Neural progenitor cell (in vitro differentiated cells): ENCODE data around the gene CXCR3. TPM values are rescaled to one million over a fixed set of nuclear protein-coding genes. Genes with fewer than 3 reads are reported as not detected.

ENCODE experiments used
- DNase-seq: peaks from one replicate; pipeline ENCODE4 v3.0.0-alpha.2; 2016; ENCODE audit warnings: low spot score
- H2AFZ ChIP-seq: fragments of 200-600 bp; sonication (generic); replicated peaks from 2 replicates; pipeline ENCODE4 v1.6.1; 2016; ENCODE audit warnings: antibody characterized with exemption
- H3F3A ChIP-seq: fragments of 200-600 bp; sonication (generic); 2 replicates; pipeline ENCODE4 v1.6.1; 2016; ENCODE audit warnings: antibody characterized with exemption, low read depth
- H3K27ac ChIP-seq: fragments of 200-600 bp; sonication (generic); 2 replicates; pipeline ENCODE4 v1.5.1; 2016; ENCODE audit warnings: mild to moderate bottlenecking
- H3K27me3 ChIP-seq: fragments of 200-600 bp; sonication (generic); 2 replicates; pipeline ENCODE4 v1.6.1; 2016; ENCODE audit warnings: mild to moderate bottlenecking, moderate library complexity
- H3K36me3 ChIP-seq: fragments of 200-600 bp; sonication (generic); 2 replicates; pipeline ENCODE4 v1.5.1; 2016
- H3K4me1 ChIP-seq: fragments of 200-600 bp; sonication (generic); 2 replicates; pipeline ENCODE4 v1.6.1; 2016; ENCODE audit warnings: mixed run types
- H3K4me2 ChIP-seq: fragments of 200-600 bp; sonication (generic); 2 replicates; pipeline ENCODE4 v1.6.1; 2016
- H3K4me3 ChIP-seq: fragments of 200-600 bp; sonication (generic); 2 replicates; pipeline ENCODE4 v1.5.1; 2016
- H3K79me2 ChIP-seq: fragments of 200-600 bp; sonication (generic); 2 replicates; pipeline ENCODE4 v1.6.1; 2016; ENCODE audit warnings: low read depth
- H3K9ac ChIP-seq: fragments of 200-600 bp; sonication (generic); 2 replicates; pipeline ENCODE4 v1.6.1; 2016
- H3K9me3 ChIP-seq: fragments of 200-600 bp; sonication (generic); 2 replicates; pipeline ENCODE4 v1.5.1; 2016; ENCODE audit warnings: low read depth
- H4K20me1 ChIP-seq: fragments of 200-600 bp; sonication (generic); 2 replicates; pipeline ENCODE4 v1.6.1; 2016; ENCODE audit warnings: low read depth
- H3K27ac Mint-ChIP-seq: 3 replicates; pipeline ENCODE4 v1.8.0; 2021; ENCODE audit warnings: mixed read lengths
- H3K27me3 Mint-ChIP-seq: 2 replicates; pipeline ENCODE4 v1.8.0; 2022; ENCODE audit warnings: low read depth, mild to moderate bottlenecking, inconsistent platforms, moderate library complexity, mixed read lengths; ENCODE audit not compliant: insufficient read depth
- H3K36me3 Mint-ChIP-seq: 3 replicates; pipeline ENCODE4 v1.8.0; 2021; ENCODE audit warnings: mixed read lengths
- H3K4me1 Mint-ChIP-seq: 3 replicates; pipeline ENCODE4 v1.8.0; 2021; ENCODE audit warnings: mixed read lengths
- H3K4me3 Mint-ChIP-seq: 3 replicates; pipeline ENCODE4 v1.8.0; 2021; ENCODE audit warnings: mild to moderate bottlenecking, moderate library complexity, mixed read lengths
- H3K9me3 Mint-ChIP-seq: 3 replicates; pipeline ENCODE4 v1.8.0; 2020; ENCODE audit warnings: mixed read lengths
- EZH2 ChIP-seq: fragments of 200-600 bp; sonication (generic); IDR thresholded peaks from 2 replicates; pipeline ENCODE4 v1.6.1; 2017; ENCODE audit warnings: antibody characterized with exemption, mild to moderate bottlenecking, moderate library complexity
- EZH2phosphoT487 ChIP-seq: fragments of 200-600 bp; sonication (generic); IDR thresholded peaks from 2 replicates; pipeline ENCODE4 v1.6.1; 2017; ENCODE audit warnings: antibody characterized with exemption
- total RNA-seq: library from RNA; depleted of rRNA; stranded (reverse); fragments of >200 nt; gene quantifications from 2 replicates; pipeline ENCODE4 v1.2.3, GENCODE V29; 2015; ENCODE audit warnings: low replicate concordance
- TF ChIP-seq, protein P1 (sequence below): fragments of 200-600 bp; sonication (generic); IDR thresholded peaks from 2 replicates; pipeline ENCODE4 v1.5.1; 2017; ENCODE audit warnings: antibody characterized with exemption, mild to moderate bottlenecking

Gene CXCR3
- total RNA-seq, 1 donor from 2014 or later: not detected

DNA sequence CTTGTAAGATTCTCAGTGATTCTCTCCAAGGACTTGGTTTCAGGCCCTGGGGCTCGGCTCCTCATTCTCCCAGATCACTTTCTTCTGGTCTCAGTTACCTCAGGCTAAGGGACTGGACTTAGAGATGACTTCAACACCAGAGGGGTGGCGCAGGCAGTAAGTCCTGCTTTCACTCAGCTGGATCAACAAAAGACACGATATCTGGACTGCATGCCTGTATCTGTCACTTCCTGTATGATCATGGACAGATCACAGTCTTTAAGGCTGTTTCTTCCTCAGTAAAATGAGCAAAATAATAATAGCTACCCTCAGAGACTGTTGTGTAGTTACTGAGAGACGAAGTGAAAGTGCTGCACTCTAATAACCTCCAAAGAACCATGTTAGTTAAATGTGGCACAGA lies 19.5 kb upstream of the CXCR3 start:
- no peak for DNase-seq
- H3K27me3 Mint-ChIP-seq: no peaks in the 10 kb centered on the region

DNA sequence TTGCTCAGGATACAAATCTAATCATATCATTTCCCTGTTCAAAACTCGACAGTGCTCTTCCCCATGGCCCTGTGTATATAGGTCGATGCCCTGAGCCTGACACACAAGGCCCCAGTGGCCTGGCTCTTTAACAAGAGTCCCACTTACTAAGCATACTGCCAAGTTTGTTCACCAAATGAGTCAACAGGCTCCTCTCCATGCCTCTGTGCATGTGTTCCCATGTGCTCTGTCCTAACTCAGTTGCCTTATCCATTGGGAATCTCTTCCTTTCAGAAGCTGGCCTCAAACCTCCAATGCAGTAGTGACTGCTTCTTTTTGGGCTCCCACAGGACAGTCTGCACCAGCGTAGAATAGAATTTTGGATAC lies 18.9 kb upstream of the CXCR3 start:
- Histone ChIP-seq H3F3A (no peaks in the 10 kb centered on the region), H3K27ac (no peak overlapping the region), H3K9ac (no peak overlapping the region), H3K4me1 (no peaks in the 10 kb centered on the region), H3K4me2 (no peak overlapping the region), H3K9me3 (no peaks in the 10 kb centered on the region), H3K36me3 (no peaks in the 10 kb centered on the region), H3K27me3 (no peaks in the 10 kb centered on the region), H3K79me2 (no peaks in the 10 kb centered on the region), H3K4me3 (no peak overlapping the region), H2AFZ (no peak overlapping the region), H4K20me1 (no peaks in the 10 kb centered on the region)
- H3K27ac Mint-ChIP-seq: no peak overlapping the region
- H3K9me3 Mint-ChIP-seq: peaks cover 7% of the 10 kb centered on the region
- no peaks in the 10 kb centered on the region for H3K36me3 Mint-ChIP-seq
- TF ChIP-seq, protein P1, sequence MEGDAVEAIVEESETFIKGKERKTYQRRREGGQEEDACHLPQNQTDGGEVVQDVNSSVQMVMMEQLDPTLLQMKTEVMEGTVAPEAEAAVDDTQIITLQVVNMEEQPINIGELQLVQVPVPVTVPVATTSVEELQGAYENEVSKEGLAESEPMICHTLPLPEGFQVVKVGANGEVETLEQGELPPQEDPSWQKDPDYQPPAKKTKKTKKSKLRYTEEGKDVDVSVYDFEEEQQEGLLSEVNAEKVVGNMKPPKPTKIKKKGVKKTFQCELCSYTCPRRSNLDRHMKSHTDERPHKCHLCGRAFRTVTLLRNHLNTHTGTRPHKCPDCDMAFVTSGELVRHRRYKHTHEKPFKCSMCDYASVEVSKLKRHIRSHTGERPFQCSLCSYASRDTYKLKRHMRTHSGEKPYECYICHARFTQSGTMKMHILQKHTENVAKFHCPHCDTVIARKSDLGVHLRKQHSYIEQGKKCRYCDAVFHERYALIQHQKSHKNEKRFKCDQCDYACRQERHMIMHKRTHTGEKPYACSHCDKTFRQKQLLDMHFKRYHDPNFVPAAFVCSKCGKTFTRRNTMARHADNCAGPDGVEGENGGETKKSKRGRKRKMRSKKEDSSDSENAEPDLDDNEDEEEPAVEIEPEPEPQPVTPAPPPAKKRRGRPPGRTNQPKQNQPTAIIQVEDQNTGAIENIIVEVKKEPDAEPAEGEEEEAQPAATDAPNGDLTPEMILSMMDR: no peak
- TF ChIP-seq EZH2 (no peak), EZH2phosphoT487 (no peak)
- DNase-seq: no peak
- H3K4me1 Mint-ChIP-seq: no peaks in the 10 kb centered on the region
- peaks cover 3% of the 10 kb centered on the region for H3K27me3 Mint-ChIP-seq
- no peak overlapping the region for H3K4me3 Mint-ChIP-seq

More for the DNA sequence above, 19.5 kb upstream of the CXCR3 start:
- H3K27me3 ChIP-seq: no peaks in the 10 kb centered on the region
- no peaks in the 10 kb centered on the region for H4K20me1 ChIP-seq
- H3K4me3 ChIP-seq: no peak overlapping the region
- no peaks in the 10 kb centered on the region for H3K36me3 ChIP-seq
- H3K4me1 ChIP-seq: no peaks in the 10 kb centered on the region
- Mint-ChIP-seq H3K4me3 (no peak overlapping the region), H3K36me3 (no peaks in the 10 kb centered on the region), H3K4me1 (no peaks in the 10 kb centered on the region), H3K9me3 (peaks cover 7% of the 10 kb centered on the region), H3K27ac (no peak overlapping the region)
- H2AFZ ChIP-seq: no peak overlapping the region
- no peaks in the 10 kb centered on the region for H3K79me2 ChIP-seq
- no peak overlapping the region for H3K4me2 ChIP-seq
- no peak overlapping the region for H3K27ac ChIP-seq
- no peak overlapping the region for H3K9ac ChIP-seq
- no peaks in the 10 kb centered on the region for H3F3A ChIP-seq
- no peaks in the 10 kb centered on the region for H3K9me3 ChIP-seq
- TF ChIP-seq EZH2phosphoT487 (no peak), EZH2 (no peak)
- TF ChIP-seq, protein P1: no peak

DNA sequence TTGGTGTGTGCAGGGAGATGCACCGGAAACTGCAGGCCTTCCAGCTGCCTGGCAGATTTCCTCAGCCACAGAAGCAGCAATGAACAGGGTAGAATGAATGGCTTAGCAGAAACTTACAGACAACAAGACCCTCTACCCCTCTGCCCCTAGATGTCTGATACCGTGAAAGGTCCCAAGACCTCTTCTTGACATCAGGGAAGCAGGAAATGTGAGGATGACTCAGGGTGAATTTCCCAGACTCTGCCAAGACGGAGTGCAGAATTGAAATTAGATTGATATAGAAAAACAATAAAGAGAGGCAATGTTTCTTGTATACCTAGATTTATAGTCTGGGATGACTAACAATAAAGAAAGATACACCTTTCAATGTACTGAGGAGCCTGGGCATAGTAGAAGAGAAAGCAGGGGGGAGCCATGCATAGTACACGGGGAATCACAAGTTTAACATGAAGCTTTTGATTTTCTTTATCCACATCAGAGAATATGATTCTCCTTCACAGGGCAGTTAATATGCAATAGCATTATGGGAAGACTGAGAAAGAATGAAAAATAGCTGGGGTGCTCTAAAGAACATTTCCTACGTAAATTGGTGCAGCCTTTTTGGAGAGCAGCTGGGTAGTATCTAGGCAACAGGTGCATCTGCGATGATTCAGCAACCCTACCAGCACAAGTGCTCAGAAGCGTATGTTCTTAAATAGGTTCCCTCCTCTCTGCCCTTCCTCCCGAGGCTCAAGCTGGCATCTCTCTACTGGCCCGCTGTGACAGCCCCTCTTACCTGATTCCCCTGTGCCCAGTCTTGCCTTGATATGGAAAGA lies 18.3 kb upstream of the CXCR3 start:
- no peaks in the 10 kb centered on the region for H3K27me3 ChIP-seq
- H3K4me3 ChIP-seq: no peak overlapping the region
- Mint-ChIP-seq H3K36me3 (no peaks in the 10 kb centered on the region), H3K27ac (no peak overlapping the region), H3K4me3 (no peak overlapping the region), H3K9me3 (peaks cover 7% of the 10 kb centered on the region), H3K4me1 (no peaks in the 10 kb centered on the region), H3K27me3 (peaks cover 3% of the 10 kb centered on the region)
- no peak overlapping the region for H2AFZ ChIP-seq
- no peaks in the 10 kb centered on the region for H3K9me3 ChIP-seq
- no peaks in the 10 kb centered on the region for H3F3A ChIP-seq
- no peak for DNase-seq
- no peak for TF ChIP-seq EZH2
- no peak for TF ChIP-seq EZH2phosphoT487
- TF ChIP-seq, protein P1: no peak
- no peaks in the 10 kb centered on the region for H3K4me1 ChIP-seq
- H3K9ac ChIP-seq: no peak overlapping the region
- H3K27ac ChIP-seq: no peak overlapping the region
- no peaks in the 10 kb centered on the region for H3K79me2 ChIP-seq
- no peaks in the 10 kb centered on the region for H4K20me1 ChIP-seq
- no peak overlapping the region for H3K4me2 ChIP-seq
- H3K36me3 ChIP-seq: no peaks in the 10 kb centered on the region
